Activated CD8-positive, alpha-beta memory T cell treated with anti-CD3 and anti-CD28 coated beads, Interleukin-2, amount 50 U/mL, for 24 hours (primary cell): ENCODE measurements around the gene CHMP1B.
A peak's percentile ranks its signal among the peaks of the same experiment; 100 is the strongest.

Source experiments
- DNase-seq: peaks from one replicate; pipeline ENCODE4 v3.0.0-alpha.2; 2020; ENCODE audit errors: extremely low read depth

Gene CHMP1B

GRCh38 chr18:11851146-11851805, at the start of gene CHMP1B:
CHMP1B (plus strand) TSS chr18:11851413; CDS start chr18:11851512, 99 bp downstream.
- peak; percentile 87 for DNase-seq

GRCh38 chr18:11801573-11801972, 49.6 kb upstream of the CHMP1B start:
- DNase-seq: no peak

- DNase-seq: no peak
Observed at GRCh38 chr18:11802158-11802557, 49.1 kb upstream of the CHMP1B start.

GRCh38 chr18:11802586-11802985, 48.6 kb upstream of the CHMP1B start:
- no peak for DNase-seq

- DNase-seq: no peak
Observed at GRCh38 chr18:11807233-11807632, 44.0 kb upstream of the CHMP1B start.

GRCh38 chr18:11808001-11808855, 43.0 kb upstream of the CHMP1B start:
- no peak for DNase-seq

GRCh38 chr18:11809895-11810294, 41.3 kb upstream of the CHMP1B start:
- DNase-seq: no peak

GRCh38 chr18:11810379-11810778, 40.8 kb upstream of the CHMP1B start:
- DNase-seq: no peak

- DNase-seq: no peak
Observed at GRCh38 chr18:11811009-11811408, 40.2 kb upstream of the CHMP1B start.

GRCh38 chr18:11817229-11817628, 34.0 kb upstream of the CHMP1B start:
- no peak for DNase-seq

GRCh38 chr18:11818486-11819203, 32.6 kb upstream of the CHMP1B start:
- DNase-seq: no peak

- DNase-seq: no peak
Observed at GRCh38 chr18:11819938-11820337, 31.3 kb upstream of the CHMP1B start.

GRCh38 chr18:11820697-11821096, 30.5 kb upstream of the CHMP1B start:
- DNase-seq: no peak

GRCh38 chr18:11821208-11821607, 30.0 kb upstream of the CHMP1B start:
- DNase-seq: no peak

- DNase-seq: no peak
Observed at GRCh38 chr18:11821643-11822237, 29.5 kb upstream of the CHMP1B start.

GRCh38 chr18:11823545-11823944, 27.7 kb upstream of the CHMP1B start:
- no peak for DNase-seq

GRCh38 chr18:11826836-11827235, 24.4 kb upstream of the CHMP1B start:
- DNase-seq: no peak

GRCh38 chr18:11828786-11829432, 22.3 kb upstream of the CHMP1B start:
- no peak for DNase-seq

- no peak for DNase-seq
Observed at GRCh38 chr18:11830585-11830984, 20.6 kb upstream of the CHMP1B start.

- DNase-seq: no peak
Observed at GRCh38 chr18:11831921-11832320, 19.3 kb upstream of the CHMP1B start.

- no peak for DNase-seq
Observed at GRCh38 chr18:11834772-11835171, 16.4 kb upstream of the CHMP1B start.

- no peak for DNase-seq
Observed at GRCh38 chr18:11839556-11839955, 11.7 kb upstream of the CHMP1B start.
